IPS DF 6.9 (cell line): ENCODE measurements around the gene NEGR1.

Experiments used
- DNase-seq: peaks from one replicate; pipeline ENCODE4 v3.0.0-alpha.2; 2013; ENCODE audit warnings: low read depth, low spot score
- H3K27ac ChIP-seq: one replicate; pipeline ENCODE4 v1.5.1; 2013; ENCODE audit warnings: low read length, control low read depth
- H3K27me3 ChIP-seq: 2 replicates; pipeline ENCODE4 v1.6.1; 2013; ENCODE audit warnings: mild to moderate bottlenecking, low read length; ENCODE audit not compliant: control insufficient read depth, insufficient read depth
- H3K36me3 ChIP-seq: 2 replicates; pipeline ENCODE4 v1.6.1; 2013; ENCODE audit warnings: low read length; ENCODE audit not compliant: control insufficient read depth, insufficient read depth
- H3K4me1 ChIP-seq: 2 replicates; pipeline ENCODE4 v1.6.1; 2013; ENCODE audit warnings: low read length; ENCODE audit not compliant: control insufficient read depth, insufficient read depth
- H3K4me3 ChIP-seq: 2 replicates; pipeline ENCODE4 v1.5.1; 2013; ENCODE audit warnings: mild to moderate bottlenecking, low read length
- H3K9me3 ChIP-seq: 2 replicates; pipeline ENCODE4 v1.6.1; 2013; ENCODE audit warnings: low read length, inconsistent platforms; ENCODE audit not compliant: control insufficient read depth, insufficient read depth
- WGBS: extraction: QIAGEN DNeasy Blood & Tissue Kit; methylation state at CpG from one replicate; pipeline ENCODE4 v1.1.7; 2013; ENCODE audit warnings: mixed read lengths, missing lambda C conversion rate; ENCODE audit not compliant: insufficient read length, insufficient coverage; 5-methylcytosine and 5-hydroxymethylcytosine counted together

The NEGR1 gene

DNA sequence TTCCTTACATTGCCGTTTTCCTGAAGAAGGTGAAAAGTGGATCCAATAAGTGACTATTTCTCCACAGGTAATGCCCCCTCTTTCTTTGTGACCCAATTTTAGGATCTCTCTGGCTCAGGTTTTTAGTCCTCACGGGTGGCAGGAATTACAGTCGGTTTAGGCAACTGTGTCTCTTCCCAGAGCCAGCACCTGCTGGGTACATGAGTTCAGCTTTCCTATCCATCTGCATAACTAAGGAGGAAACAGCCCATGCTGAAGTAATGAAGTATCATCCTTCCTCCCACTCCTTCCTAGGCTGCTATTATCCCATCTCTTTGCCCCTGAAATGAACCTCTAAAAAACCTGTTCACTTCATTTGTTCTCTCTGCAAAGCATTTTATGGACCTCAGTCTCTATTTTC is 544.6 kb downstream of the NEGR1 start:
- Histone ChIP-seq H3K4me1 (peaks cover 4% of the 10 kb centered on the region; the same call in 1 of the 2 replicates), H3K36me3 (no peaks in the 10 kb centered on the region), H3K4me3 (no peak overlapping the region), H3K9me3 (no peaks in the 10 kb centered on the region), H3K27ac (no peak overlapping the region), H3K27me3 (no peaks in the 10 kb centered on the region)
- no CpG with 5 or more reads among the region's 3 CpGs for WGBS
- peak; percentile 20 for DNase-seq

DNA sequence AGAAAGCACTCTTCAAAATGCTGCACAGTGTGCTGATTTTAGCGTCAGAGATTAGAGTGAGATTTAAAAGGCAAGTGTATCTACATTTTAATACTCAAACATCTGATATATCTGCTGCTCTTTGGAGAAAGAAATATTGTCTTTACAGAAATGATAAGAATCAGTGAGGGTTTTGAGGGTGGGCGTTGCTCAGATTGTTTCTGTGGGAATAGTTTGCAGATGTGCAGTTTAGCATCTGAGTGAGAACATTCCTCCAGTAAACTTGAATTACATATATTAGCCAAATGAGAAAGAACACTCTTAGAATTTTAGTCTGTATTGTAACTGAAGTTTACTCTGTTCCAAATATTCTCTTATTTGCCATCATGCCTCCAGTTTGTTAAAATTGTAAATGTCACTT is 549.2 kb downstream of the NEGR1 start:
- H3K9me3 ChIP-seq, result no peaks in the 10 kb centered on the region
- no peak overlapping the region for H3K4me3 ChIP-seq
- no peaks in the 10 kb centered on the region for H3K27me3 ChIP-seq
- no CpG with 5 or more reads among the region's 2 CpGs for WGBS
- no peak for DNase-seq
- no peak overlapping the region for H3K27ac ChIP-seq
- 0 out of 2 replicates have a peak, but pooled peaks cover 1% of the 10 kb centered on the region for H3K4me1 ChIP-seq
- H3K36me3 ChIP-seq, result no peaks in the 10 kb centered on the region

DNA sequence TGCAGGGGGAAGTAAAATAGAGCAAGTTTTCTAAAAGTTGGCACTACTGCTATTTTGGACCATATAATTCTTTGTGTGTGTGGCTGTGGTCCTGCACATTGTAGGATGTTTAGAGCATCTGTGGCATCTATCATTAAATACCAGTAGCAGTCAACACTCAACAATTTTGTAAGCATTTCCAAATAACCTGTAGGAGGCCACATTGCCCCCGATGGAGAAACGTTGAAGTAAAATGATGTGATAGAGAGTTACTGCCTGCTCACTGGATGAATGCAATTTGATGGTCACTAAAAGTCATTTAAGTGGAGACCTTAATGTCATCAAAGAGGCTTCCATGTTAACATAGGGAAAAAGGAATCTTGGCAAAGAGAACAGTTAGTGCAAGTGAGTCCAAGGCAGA is 560.8 kb downstream of the NEGR1 start:
- no peak for DNase-seq
- H3K36me3 ChIP-seq, result no peaks in the 10 kb centered on the region
- no peak overlapping the region for H3K27ac ChIP-seq
- no peaks in the 10 kb centered on the region for H3K9me3 ChIP-seq
- no CpG with 5 or more reads among the region's 2 CpGs for WGBS
- H3K4me3 ChIP-seq, result no peak overlapping the region
- H3K4me1 ChIP-seq, result no peaks in the 10 kb centered on the region
- H3K27me3 ChIP-seq, result no peaks in the 10 kb centered on the region

DNA sequence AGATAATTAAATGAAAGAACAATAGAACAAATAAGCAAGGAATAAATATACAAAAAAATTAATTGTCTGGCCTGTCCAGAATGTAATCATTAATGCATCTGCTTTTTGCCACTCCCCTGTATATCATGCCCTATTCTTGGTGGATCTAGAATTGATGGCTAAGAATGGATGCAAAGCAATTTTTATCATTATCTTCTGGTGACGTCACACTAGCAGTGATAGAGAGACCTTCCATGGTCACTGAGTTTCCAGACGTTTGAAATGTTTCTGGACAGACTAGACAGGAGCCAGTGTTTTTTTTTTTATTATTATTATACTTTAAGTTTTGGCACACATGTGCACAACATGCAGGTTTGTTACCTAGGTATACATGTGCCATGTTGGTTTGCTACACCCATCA is 563.0 kb downstream of the NEGR1 start:
- H3K4me1 ChIP-seq, result no peaks in the 10 kb centered on the region
- no peak overlapping the region for H3K27ac ChIP-seq
- H3K27me3 ChIP-seq, result no peaks in the 10 kb centered on the region
- H3K9me3 ChIP-seq, result no peaks in the 10 kb centered on the region
- no peak overlapping the region for H3K4me3 ChIP-seq
- H3K36me3 ChIP-seq, result no peaks in the 10 kb centered on the region
- WGBS, result no CpG with 5 or more reads among the region's 2 CpGs
- no peak for DNase-seq

DNA sequence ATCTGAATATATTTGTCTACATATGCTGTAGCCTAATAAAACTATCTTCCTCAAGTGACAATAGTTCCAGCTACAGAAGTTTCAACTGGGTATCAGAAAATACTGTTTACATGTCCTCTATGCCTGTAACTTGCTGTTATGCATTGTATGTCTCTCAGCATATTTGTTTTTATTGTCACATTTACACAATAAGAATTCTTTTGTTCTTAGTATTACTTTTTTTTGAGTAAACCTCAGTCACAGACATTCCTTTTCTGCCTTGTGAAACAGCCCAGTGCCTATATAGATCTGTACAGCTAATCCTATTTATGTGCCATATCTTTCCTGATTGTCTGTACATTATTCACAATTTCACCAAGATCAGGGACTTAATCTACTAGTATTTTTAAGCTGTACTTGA is 565.2 kb downstream of the NEGR1 start:
- no peaks in the 10 kb centered on the region for H3K36me3 ChIP-seq
- H3K27me3 ChIP-seq, result no peaks in the 10 kb centered on the region
- H3K4me3 ChIP-seq, result no peak overlapping the region
- H3K4me1 ChIP-seq, result no peaks in the 10 kb centered on the region
- H3K9me3 ChIP-seq, result no peaks in the 10 kb centered on the region
- no peak overlapping the region for H3K27ac ChIP-seq
- DNase-seq, result no peak

DNA sequence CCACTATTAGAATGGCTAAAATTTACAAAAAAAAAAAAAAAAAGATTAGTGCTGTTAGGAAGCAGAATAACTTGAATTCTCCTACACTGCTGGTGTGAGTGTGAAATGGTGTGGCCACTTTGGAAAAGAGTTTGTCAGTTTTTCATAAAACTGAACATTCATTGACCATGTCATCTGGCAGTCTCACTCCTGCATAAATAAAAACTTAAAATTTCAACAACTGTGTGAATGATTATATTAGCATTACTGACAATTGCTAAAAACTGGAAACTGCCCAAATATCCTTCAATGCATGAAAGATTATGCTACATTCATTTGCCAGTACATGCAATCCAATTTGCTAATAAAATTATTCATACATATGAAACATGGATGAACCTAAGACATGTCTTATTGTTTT is 570.9 kb downstream of the NEGR1 start:
- no peaks in the 10 kb centered on the region for H3K27me3 ChIP-seq
- H3K4me1 ChIP-seq, result no peaks in the 10 kb centered on the region
- H3K36me3 ChIP-seq, result no peaks in the 10 kb centered on the region
- no peaks in the 10 kb centered on the region for H3K9me3 ChIP-seq
- H3K27ac ChIP-seq, result no peak overlapping the region
- H3K4me3 ChIP-seq, result no peak overlapping the region
- DNase-seq, result no peak

DNA sequence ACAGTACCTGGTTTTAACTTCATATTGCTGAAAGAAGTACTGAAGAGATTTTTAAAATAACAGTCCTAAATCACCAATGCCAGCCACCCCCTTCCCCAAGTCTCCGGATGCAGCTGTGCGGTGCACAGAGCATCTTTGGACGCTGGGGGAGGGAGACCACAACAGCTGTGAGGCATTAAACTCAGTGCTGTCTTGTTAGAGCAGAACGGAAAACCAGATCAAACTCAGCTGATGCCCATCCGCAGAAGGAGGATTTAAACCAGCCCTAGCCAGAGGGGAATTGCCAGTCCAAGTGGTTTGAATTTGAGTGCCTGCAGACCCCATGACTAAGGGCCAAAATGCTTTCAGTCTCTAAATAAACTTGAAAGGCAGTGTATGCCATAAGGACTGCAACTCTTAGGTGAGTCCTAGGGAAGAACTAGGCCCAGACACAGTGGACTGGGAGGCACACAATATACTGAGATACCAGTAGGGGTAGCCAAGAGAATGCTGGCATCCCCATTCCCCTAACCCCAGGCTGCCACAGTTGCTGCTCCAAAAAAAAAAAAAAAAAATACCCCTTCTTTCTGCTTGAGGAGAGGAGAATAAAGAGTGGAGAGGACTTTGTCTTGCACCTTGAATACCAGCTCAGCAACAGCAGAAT is 576.2 kb downstream of the NEGR1 start:
- no peak overlapping the region for H3K4me3 ChIP-seq
- no CpG with 5 or more reads among the region's 5 CpGs for WGBS
- no peaks in the 10 kb centered on the region for H3K36me3 ChIP-seq
- no peaks in the 10 kb centered on the region for H3K9me3 ChIP-seq
- no peak for DNase-seq
- H3K4me1 ChIP-seq, result no peaks in the 10 kb centered on the region
- H3K27me3 ChIP-seq, result no peaks in the 10 kb centered on the region
- H3K27ac ChIP-seq, result no peak overlapping the region

DNA sequence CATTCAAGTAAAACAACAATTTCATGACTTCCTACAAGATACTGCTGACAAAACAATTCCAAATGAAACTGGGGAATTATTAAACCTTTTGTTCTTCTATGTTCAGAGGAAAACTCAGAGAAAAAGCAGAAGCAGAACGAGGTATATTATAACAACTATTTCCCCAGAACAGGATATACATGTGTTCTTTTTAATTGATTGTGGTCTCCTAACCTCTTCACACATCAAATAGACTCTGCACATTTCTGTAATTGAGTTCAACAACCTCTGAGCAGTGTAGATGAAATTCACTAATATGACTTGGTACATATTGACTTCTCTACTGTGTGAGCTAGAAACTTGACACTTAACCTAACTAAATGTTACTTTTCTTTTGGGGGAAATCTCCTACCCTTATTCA is 584.2 kb downstream of the NEGR1 start:
- DNase-seq, result no peak
- Histone ChIP-seq H3K4me3 (no peak overlapping the region), H3K27ac (no peak overlapping the region), H3K36me3 (no peaks in the 10 kb centered on the region), H3K4me1 (no peaks in the 10 kb centered on the region), H3K9me3 (no peaks in the 10 kb centered on the region), H3K27me3 (no peaks in the 10 kb centered on the region)
- no CpG with 5 or more reads among the region's 1 CpG for WGBS

DNA sequence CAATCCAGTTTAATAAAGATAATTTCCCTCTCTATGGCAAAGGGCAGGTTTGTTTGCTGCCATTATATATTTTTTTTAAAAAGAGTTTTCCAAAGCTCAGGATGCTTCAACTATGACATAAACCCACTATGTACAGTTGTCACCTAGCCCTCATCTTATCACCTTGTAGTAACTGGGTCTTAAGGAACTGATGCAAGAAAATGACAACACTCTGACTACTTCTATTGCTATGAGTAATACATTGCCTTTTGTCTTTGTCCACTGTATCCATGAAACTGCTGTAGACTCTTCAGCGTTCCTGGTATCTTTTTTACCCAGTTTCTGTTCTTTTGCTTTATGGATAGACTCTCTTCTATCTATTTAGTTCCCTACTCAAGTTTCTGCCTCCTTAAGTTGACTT is 586.5 kb downstream of the NEGR1 start:
- no peak overlapping the region for H3K27ac ChIP-seq

DNA sequence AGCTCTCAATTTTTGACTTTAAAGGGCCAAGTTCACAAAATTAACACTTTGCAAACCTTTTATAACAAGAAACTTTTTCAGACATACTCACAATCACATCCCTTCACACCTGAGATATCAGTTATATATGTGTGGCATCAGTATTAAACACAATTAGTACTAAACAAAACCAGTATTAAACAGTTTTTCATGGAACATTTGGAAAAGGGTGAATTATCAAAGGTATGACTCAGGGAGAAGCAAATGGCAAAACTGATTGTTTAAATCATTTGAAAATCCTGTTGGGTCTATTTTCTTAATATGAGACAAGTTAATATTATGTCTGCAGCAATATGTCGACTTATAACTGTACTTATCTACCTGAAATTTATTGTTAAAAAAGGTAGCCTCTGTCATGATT is 587.3 kb downstream of the NEGR1 start:
- no peaks in the 10 kb centered on the region for H3K27me3 ChIP-seq
- no peak overlapping the region for H3K27ac ChIP-seq
- H3K4me1 ChIP-seq, result no peaks in the 10 kb centered on the region
- no peaks in the 10 kb centered on the region for H3K36me3 ChIP-seq
- no peak for DNase-seq
- H3K9me3 ChIP-seq, result no peaks in the 10 kb centered on the region
- WGBS, result no CpG with 5 or more reads among the region's 1 CpG
- H3K4me3 ChIP-seq, result no peak overlapping the region

More for the DNA sequence above, 586.5 kb downstream of the NEGR1 start:
- no CpG with 5 or more reads among the region's 1 CpG for WGBS
- DNase-seq, result no peak
- no peaks in the 10 kb centered on the region for H3K27me3 ChIP-seq
- H3K4me1 ChIP-seq, result no peaks in the 10 kb centered on the region
- no peaks in the 10 kb centered on the region for H3K36me3 ChIP-seq
- no peak overlapping the region for H3K4me3 ChIP-seq
- H3K9me3 ChIP-seq, result no peaks in the 10 kb centered on the region

DNA sequence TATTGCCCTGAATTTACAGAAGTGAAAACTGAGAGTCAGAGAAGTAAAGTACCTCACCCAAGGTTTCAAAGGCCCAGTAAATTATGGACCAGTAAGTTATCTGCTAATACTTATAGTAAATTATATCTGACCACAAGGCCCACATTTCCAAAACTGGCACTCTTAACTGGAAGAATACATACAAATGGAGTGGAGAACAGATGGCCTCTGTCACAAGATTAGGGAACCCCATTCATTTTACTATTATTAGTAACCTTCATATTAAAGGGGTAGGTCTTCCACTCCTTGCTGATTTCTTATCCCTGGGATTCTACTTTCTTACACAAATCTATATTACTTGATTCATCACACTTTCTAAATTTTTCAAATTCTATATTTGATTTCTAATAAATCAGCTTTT is 588.8 kb downstream of the NEGR1 start:
- Histone ChIP-seq H3K9me3 (no peaks in the 10 kb centered on the region), H3K27me3 (no peaks in the 10 kb centered on the region), H3K36me3 (no peaks in the 10 kb centered on the region), H3K27ac (no peak overlapping the region), H3K4me3 (no peak overlapping the region), H3K4me1 (no peaks in the 10 kb centered on the region)
- no peak for DNase-seq
